C1 segment of cervical spinal cord (tissue), 14 donors: ENCODE results near the gene USP3.
"Not testable (repeated sequence)": the region's sequence is repeated elsewhere in the genome, so short reads cannot be mapped to it uniquely, and the experiment has no call there.

Experiments
- DNase-seq, 14 donors: peaks; one replicate each; lab custom pipeline; 2025; lab: John Stamatoyannopoulos, UW

The USP3 gene

DNA sequence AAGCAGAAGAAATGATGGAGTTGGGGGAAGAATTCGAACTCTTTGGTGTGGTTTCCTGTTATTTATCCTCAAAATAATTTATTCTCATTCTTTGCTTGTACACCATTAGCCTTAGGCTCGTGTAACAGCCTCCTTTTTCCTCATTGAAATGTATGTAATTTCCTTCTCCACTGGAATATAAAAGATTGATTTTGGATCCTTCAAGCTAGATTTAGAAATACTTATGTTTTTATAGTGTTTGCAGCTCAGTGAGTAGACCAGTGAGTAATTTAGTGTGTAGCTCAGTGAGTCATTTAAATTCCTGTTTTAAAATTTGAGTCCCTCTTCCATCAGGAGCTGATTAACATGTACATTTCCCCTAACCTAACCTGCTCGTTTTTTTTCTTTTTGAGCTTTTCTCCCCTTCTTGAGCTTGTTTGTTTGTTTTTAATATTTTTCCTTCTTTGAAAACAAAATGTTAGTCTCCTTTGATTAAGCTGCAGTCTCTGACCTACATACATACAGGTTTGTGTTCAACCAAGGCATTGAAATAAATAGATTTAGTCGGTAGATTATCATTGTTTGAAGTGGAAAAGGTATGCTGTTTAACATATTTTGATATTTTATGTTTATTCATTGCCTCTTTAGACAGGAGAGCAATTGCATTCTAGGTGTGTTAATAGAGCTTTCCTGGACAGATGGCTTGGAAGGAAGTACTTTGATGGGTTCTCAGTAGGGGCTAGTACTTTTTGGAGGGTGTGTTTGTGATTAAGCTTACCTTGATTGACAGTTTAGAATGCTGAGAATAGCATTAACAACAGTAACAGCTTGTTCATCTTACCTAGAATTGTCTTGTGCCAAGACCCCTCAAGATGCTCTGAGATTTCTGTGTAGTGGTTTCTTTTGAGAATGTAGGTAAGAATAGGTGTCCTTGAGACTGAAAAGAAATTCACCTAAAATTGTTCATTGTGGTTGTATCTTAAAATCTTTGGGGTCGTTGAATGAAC lies 5.9 kb downstream of the USP3 start:
- DNase-seq: peak in 1 of 14 donors; percentile 95

GRCh38 chr15:63512148-63512547 lies 7.8 kb downstream of the USP3 start:
- no peak for DNase-seq

DNA sequence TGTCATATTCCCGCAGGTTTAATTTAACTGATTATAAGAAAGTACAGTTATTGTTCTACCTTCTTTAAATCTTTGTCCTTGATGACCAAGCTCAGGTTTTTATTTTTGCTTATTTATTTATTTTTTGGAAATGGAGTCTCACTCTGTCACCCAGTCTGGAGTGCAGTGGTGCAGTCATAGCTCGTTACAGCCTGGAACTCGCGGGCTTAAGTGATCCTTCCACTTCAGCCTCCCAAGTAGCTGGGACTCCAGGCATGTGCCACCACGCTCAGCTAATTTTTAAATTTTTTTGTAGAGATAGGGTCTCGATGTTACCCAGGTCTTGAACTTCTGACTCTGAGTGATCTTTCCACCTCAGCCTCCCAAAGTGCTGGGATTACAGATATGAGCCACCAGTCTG lies 8.9 kb downstream of the USP3 start:
- DNase-seq: no peak

- DNase-seq: no peak
Observed at GRCh38 chr15:63513728-63514127, 9.3 kb downstream of the USP3 start.

DNA sequence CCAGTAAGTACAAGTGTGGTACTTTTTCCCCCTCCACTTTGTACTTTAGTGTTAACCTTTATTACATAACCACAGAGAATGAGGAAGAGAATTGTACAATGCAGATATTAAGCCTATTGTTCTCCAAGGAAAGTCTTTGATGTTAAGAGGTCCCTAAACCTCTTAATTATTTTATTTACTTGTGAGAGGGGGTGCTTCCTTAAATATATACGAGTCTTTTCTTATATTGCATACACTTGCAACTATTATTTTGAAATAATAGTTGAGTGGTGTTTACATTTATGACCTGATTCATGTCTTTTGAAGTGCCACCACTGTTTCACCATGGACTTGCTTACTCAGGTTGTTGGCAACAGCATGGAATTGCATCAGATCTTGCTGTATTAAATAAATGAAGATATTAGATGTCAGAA lies 10.1 kb downstream of the USP3 start:
- peak in 1 of 14 donors; percentile 56 for DNase-seq

GRCh38 chr15:63517202-63517601 lies 12.8 kb downstream of the USP3 start:
- no peak for DNase-seq

DNA sequence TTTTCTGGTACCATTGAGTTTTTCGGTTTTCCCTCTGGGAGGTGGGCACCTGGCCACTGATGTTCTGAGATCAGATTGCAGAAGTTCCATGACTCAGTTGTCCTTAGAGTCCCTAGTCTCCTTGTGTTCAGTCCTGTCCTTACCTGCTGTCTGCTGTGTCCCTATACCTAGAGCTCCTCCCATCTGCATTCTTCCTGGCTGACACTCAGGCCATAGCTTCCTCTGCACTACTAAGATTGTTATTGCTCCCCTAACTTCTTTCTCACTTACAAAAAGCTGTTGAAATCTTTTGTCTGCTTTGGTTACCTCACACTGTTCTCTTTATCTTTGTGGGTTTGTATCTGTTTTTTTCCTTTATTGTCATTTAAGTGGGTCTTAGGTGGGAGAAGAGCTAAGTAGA lies 13.2 kb downstream of the USP3 start:
- no peak for DNase-seq

DNA sequence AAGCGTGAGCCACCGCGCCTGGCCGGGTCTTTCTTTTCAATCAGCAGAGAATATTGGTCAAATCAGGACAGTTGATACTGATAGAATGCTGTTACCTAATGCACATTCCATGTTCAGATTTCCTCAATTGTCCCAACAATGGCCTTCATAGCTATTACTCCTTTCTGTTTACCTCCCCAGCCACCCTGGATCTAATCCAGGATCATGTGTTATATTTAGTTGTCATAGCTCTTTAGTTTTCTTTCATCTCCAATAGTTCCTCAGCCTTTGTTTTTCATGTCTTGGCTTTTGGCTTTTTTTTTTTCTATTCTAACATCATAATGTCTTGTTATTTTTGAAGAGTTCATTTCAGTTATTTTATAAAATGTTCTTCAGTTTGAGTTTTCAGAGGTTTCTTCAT lies 14.6 kb downstream of the USP3 start:
- DNase-seq: no peak

- DNase-seq: no peak
Observed at GRCh38 chr15:63519548-63520178, 15.3 kb downstream of the USP3 start.

GRCh38 chr15:63520462-63520861 lies 16.1 kb downstream of the USP3 start:
- DNase-seq: not testable (repeated sequence)

GRCh38 chr15:63522225-63522578 lies 17.8 kb downstream of the USP3 start:
- DNase-seq: no peak

GRCh38 chr15:63523306-63523990 lies 19.1 kb downstream of the USP3 start:
- DNase-seq: no peak

DNA sequence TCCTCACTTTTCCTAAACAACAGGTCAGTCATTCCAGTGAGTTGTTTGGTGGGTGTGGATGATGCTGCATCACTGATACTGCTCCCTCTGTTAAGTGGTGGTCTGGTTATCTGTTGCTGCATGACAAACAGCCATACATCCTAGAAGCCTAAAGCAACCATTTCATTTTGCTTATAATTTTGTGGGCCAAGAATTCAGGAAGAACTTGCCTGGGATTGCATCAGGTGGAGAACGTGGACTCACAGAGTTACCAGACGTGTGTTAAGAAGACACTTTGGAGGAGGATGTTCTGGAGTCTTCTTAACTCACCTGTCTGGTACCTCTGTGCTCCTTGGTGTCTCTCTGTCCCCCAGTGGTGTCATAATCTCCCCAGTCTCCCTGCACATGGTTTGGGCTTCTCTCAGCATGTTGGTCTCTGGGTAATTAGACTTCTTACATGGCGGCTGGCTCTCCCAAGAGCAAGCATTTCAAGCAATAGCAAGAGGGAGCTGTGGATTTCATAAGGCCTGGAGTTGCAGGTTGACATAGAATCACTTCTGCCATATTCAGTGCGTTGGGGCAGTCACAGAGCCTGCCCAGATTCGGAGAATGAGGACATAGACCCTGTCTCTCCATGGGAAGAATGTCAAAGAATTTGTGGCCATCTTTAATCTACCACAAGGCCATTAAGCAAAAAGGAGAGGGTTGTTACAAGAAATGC lies 20.1 kb downstream of the USP3 start:
- no peak for DNase-seq

DNA sequence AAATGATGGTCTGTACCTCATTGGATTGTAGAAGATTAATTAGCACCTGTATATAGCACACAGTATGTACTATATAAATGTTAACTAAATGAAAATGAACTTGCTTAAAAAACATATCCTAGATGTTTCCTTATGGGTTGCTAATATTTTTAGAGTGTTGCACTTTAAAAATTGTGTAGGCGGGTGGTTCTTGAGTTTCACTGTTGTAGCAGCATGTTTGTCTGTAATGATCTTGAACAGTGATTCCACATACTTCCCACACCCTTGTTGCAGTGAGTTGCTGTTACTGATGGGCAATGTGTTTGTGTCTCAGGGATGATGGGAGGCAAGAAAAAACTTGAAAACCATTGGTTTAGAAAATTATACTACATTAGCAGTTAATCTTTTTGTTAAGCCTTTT lies 22.0 kb downstream of the USP3 start:
- no peak for DNase-seq

GRCh38 chr15:63528138-63528659 lies 23.8 kb downstream of the USP3 start:
- no peak for DNase-seq

- no peak for DNase-seq
Observed at GRCh38 chr15:63530235-63530634, 25.8 kb downstream of the USP3 start.

- no peak for DNase-seq
Observed at GRCh38 chr15:63530752-63531299, 26.4 kb downstream of the USP3 start.

DNA sequence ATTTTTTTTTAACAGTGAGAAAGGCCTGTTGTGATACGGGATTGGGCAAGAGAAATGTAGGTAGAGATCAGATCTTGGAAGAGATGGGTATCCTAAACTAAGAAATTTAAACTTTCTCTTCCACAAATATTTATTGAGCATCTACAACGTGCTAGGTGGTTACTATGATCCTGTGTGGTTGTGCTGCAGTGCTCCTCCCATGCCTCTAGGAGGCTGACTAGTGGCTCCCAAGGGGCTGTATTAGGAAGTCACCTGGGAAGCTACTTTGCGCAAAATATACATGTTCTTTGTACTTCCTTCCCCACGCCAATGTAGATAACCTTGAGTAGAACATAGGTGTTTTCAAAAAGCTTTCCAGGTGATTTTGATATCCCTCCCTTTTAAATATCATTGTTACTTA lies 27.2 kb downstream of the USP3 start:
- no peak for DNase-seq

GRCh38 chr15:63532307-63532744 lies 27.9 kb downstream of the USP3 start:
- no peak for DNase-seq

GRCh38 chr15:63534888-63535287 lies 30.5 kb downstream of the USP3 start:
- DNase-seq: not testable (repeated sequence)

DNA sequence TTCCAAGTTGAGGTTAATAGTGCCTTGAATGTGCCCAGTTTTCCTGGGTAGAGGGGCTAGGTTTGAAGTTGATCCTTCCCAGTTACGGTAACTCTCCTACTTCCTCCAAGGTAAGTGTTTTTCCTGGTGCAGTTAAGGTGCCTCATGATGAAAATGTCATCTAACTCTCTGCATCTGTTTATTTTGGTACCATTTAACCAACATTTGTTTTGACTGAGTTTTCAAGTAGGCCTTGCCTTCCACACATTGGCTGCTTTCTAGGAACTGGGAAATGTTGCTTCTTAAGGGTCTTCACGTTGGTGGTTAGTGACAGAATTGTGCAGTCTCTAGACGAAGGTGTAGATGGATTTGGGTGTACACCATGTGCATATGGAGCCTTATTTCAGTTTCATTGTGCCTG lies 31.3 kb downstream of the USP3 start:
- no peak for DNase-seq
